Ascending aorta (tissue), 2 donors: ENCODE measurements around the gene FERMT2. TPM values are rescaled to one million over a fixed set of nuclear protein-coding genes. Genes with fewer than 3 reads are reported as not detected.
A peak's percentile ranks its signal among the peaks of the same experiment; 100 is the strongest.

ENCODE experiments used
- DNase-seq, 2 donors: peaks; one replicate each; pipeline ENCODE4 v3.0.0-alpha.2; 2019; ENCODE audit warnings: low spot score in 2 of 2
- H3K27ac ChIP-seq, 2 donors: fragments of 200-600 bp; sonication (generic); one replicate each; pipeline ENCODE4 v1.5.1; 2016 to 2017; ENCODE audit warnings: mild to moderate bottlenecking in 1 of 2
- H3K27me3 ChIP-seq: fragments of 200-600 bp; sonication (generic); one replicate; pipeline ENCODE4 v1.5.1; 2017
- H3K36me3 ChIP-seq, 2 donors: fragments of 200-600 bp; sonication (generic); one replicate each; pipeline ENCODE4 v1.5.1; 2016
- H3K4me1 ChIP-seq, 2 donors: fragments of 200-600 bp; sonication (generic); one replicate each; pipeline ENCODE4 v1.5.1; 2016 to 2017; ENCODE audit warnings: mild to moderate bottlenecking in 1 of 2
- H3K4me3 ChIP-seq, 2 donors: fragments of 200-600 bp; sonication (generic); one replicate each; pipeline ENCODE4 v1.5.1; 2016 to 2017; ENCODE audit warnings: mild to moderate bottlenecking in 1 of 2
- H3K9me3 ChIP-seq, 2 donors: fragments of 200-600 bp; sonication (generic); one replicate each; pipeline ENCODE4 v1.5.1; 2016
- CTCF ChIP-seq, 3 experiments: fragments of 200-600 bp in 2 of 3; fragments of 450-650 bp in 1 of 3; sonication (generic) in 2 of 3; IDR thresholded peaks; one replicate each; pipeline ENCODE4 v1.5.1; 2016 to 2019; ENCODE audit warnings: antibody characterized with exemption in 3 of 3, mild to moderate bottlenecking in 1 of 3, moderate library complexity in 1 of 3
- intact Hi-C: fragments of 100-400 bp; cut with DNase I; formaldehyde crosslinking; loops from one replicate; pipeline ENCODE4 v1.15.1; 2023
- total RNA-seq: library from RNA; depleted of rRNA; stranded (reverse); fragments of >200 nt; gene quantifications from one replicate; pipeline ENCODE4 v1.1.0, GENCODE V29; 2016

FERMT2 gene
- 101 TPM for total RNA-seq

DNA sequence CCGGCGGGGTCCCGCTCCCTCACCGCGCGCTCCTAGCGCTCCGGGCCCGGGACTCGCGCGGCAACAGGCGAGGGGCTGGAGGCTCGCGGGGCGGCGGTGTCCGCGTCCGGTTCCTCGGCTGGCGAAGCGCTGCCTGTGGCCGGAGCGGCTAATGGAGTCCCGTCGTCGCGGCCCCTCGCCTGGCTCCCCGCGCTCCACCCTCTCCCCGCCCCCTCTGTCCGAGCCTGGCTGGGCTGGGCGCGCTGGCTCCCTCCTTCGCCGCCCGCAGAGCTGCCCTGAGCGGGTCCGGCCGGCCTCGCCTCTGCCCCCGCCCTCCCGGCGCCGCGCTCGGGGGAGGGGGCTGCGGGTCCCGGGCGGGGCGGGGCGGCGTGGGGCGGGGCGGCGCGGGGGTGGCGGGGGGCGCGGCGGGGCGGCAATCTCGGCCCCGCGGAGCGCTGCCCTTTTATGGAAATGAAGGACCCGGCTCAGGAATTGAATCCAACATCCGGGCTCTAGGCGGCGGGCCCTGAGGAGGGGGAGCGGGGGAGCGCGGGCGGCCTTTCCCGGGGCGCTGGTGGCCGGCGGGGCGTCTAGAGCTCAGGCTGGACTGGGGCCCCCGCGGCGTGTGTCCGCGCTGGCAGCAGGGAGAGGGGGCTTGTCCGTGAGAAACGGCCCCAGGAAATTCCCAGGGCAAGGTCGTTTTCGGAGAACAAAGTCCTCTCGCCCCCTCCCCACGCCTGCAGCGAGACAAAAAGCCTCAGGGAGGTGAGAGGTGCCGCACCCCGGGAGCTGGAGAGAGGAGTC is at the start of gene FERMT2:
FERMT2 (minus strand) TSS at position 153 of the 783 bp plus-strand sequence. CDS start 482 bp downstream, outside the sequence.
- H3K27ac ChIP-seq = peak within 1 kb of the TSS; percentile 98
- TF ChIP-seq CTCF (IDR thresholded peaks at IDR 0.05) = peak in 1 of 3 experiments; percentile 26
- DNase-seq = peak; percentile 36 to 92
- H3K27me3 ChIP-seq = no peaks in the 10 kb centered on the region
- H3K36me3 ChIP-seq = peaks cover 3 to 6% of the 10 kb centered on the region in 2 donors
- intact Hi-C loops = loop anchor here (2.0 to 10.0 kb wide), 7 partner anchors 34 to 1004 kb away; partner anchors contain the start of genes BMP4, DDHD1, ERO1A and GPR137C
- peak within 1 kb of the TSS; percentile 87 to 100 for H3K4me3 ChIP-seq
- peaks cover 5 to 31% of the 10 kb centered on the region in 2 donors for H3K4me1 ChIP-seq
- H3K9me3 ChIP-seq = no peaks in the 10 kb centered on the region

GRCh38 chr14:52998376-52999015 is 47.6 kb upstream of the FERMT2 start:
- H3K36me3 ChIP-seq = no peaks in the 10 kb centered on the region
- TF ChIP-seq CTCF (IDR thresholded peaks at IDR 0.05) = no peak
- no peaks in the 10 kb centered on the region for H3K9me3 ChIP-seq
- H3K4me3 ChIP-seq = no peak overlapping the region
- peak overlapping the region; percentile 4 to 34 for H3K27ac ChIP-seq
- intact Hi-C loops = no loop called here
- H3K27me3 ChIP-seq = no peaks in the 10 kb centered on the region
- H3K4me1 ChIP-seq = peaks cover 0 to 4% of the 10 kb centered on the region in 2 donors
- no peak for DNase-seq

- H3K27ac ChIP-seq = no peak overlapping the region
- DNase-seq = no peak
- no peak overlapping the region for H3K4me3 ChIP-seq
- no peak for TF ChIP-seq CTCF (IDR thresholded peaks at IDR 0.05)
- H3K27me3 ChIP-seq = no peaks in the 10 kb centered on the region
- no peaks in the 10 kb centered on the region for H3K36me3 ChIP-seq
- intact Hi-C loops = no loop called here
- H3K9me3 ChIP-seq = no peaks in the 10 kb centered on the region
- H3K4me1 ChIP-seq = peaks cover 0 to 4% of the 10 kb centered on the region in 2 donors
Measured at GRCh38 chr14:52996493-52996892, 45.6 kb upstream of the FERMT2 start.

GRCh38 chr14:52995998-52996397 is 45.1 kb upstream of the FERMT2 start:
- no peak for TF ChIP-seq CTCF (IDR thresholded peaks at IDR 0.05)
- Histone ChIP-seq H3K36me3 (no peaks in the 10 kb centered on the region), H3K27me3 (no peaks in the 10 kb centered on the region), H3K4me3 (no peak overlapping the region), H3K9me3 (no peaks in the 10 kb centered on the region), H3K27ac (no peak overlapping the region), H3K4me1 (peaks cover 0 to 4% of the 10 kb centered on the region in 2 donors)
- intact Hi-C loops = no loop called here
- no peak for DNase-seq

DNA sequence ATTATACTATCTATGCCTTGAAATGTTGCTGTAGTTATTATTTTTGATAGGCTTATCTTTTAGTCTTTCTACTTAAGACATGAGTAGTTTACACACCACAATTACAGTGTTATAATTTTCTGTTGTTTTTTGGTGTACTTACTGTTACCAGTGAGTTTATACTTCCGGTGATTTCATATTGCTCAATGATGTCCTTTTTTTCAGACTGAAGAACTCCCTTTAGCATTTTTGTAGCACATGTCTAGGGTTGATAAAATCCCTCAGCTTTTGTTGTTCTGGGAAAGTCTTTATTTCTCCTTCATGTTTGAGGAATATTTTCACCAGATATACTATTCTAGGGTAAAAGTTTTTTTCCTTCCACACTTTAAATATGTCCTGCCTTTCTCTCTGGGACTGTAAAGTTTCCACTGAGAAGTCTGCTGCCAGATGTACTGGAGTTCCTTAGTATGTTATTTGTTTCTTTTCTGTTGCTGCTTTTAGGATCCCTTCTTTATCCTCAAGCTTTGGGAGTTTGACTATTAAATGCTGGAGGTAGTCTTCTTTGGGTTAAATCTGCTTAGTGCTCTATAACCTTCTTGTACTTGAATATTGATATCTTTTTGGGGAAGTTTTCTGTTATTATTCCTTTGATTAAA is 41.5 kb upstream of the FERMT2 start:
- Histone ChIP-seq H3K9me3 (no peaks in the 10 kb centered on the region), H3K27ac (no peak overlapping the region), H3K4me1 (no peaks in the 10 kb centered on the region), H3K27me3 (no peaks in the 10 kb centered on the region), H3K36me3 (no peaks in the 10 kb centered on the region), H3K4me3 (no peak overlapping the region)
- no peak for TF ChIP-seq CTCF (IDR thresholded peaks at IDR 0.05)
- DNase-seq = no peak
- intact Hi-C loops = no loop called here
